HCT116 (cell line): ENCODE measurements around the gene ZNF254. TPM values are rescaled to one million over a fixed set of nuclear protein-coding genes. Genes with fewer than 3 reads are reported as not detected.
"Not testable (repeated sequence)": the region's sequence is repeated elsewhere in the genome, so short reads cannot be mapped to it uniquely, and the experiment has no call there.

Source experiments
- ATAC-seq: fragments of 200-7000 bp; cut with Tn5 transposase; 2 replicates; pipeline ENCODE4 v1.9.1; 2020; ENCODE audit warnings: mild to moderate bottlenecking, moderate library complexity
- BruUV-seq: library from RNA; stranded (reverse); fragments of 400-500 nt; replicated peaks from 2 replicates; lab custom pipeline; 2021; lab: Mats Ljungman, UMichigan
- CTCF ChIA-PET: fragments of 300-600 bp; sonication (Branson Sonifier 250); formaldehyde crosslinking; loops from one replicate; lab custom pipeline; 2021; ENCODE audit warnings: antibody characterized with exemption; lab: Charles Lee
- POLR2A ChIA-PET: fragments of 300-600, 350-600 bp; sonication (Branson Sonifier 250); formaldehyde crosslinking; loops from one replicate; lab custom pipeline; 2021; ENCODE audit warnings: antibody characterized with exemption; lab: Charles Lee
- RAD21 ChIA-PET, 2 experiments: fragments of 300-600 bp; sonication (Branson Sonifier 250); formaldehyde crosslinking; loops; one replicate each; lab custom pipeline; 2023; ENCODE audit warnings: low total read pairs in 2 of 2; ENCODE audit not compliant: uncharacterized antibody in 2 of 2, unreplicated experiment in 2 of 2, low non-redundant PET in 1 of 2; lab: Charles Lee
- DNase-seq: peaks from one replicate; pipeline ENCODE4 v3.0.0-alpha.2; 2010; ENCODE audit warnings: low read depth, low spot score
- H2AFZ ChIP-seq: fragments of 200-600 bp; shearing (Covaris generic), sonication (generic); 2 replicates; pipeline ENCODE4 v1.6.1; 2017; ENCODE audit warnings: low read depth, mixed run types, mixed read lengths, antibody characterized with exemption, low read length; ENCODE audit not compliant: poor library complexity, severe bottlenecking
- H3K27ac ChIP-seq: 2 replicates; pipeline ENCODE4 v1.5.1; 2012; ENCODE audit warnings: low read depth, low read length
- H3K27me3 ChIP-seq: fragments of 200-600 bp; sonication (generic); 2 replicates; pipeline ENCODE4 v1.6.1; 2016; ENCODE audit warnings: mixed run types, low read length, mixed read lengths; ENCODE audit not compliant: insufficient read depth
- H3K36me3 ChIP-seq, 2 experiments: fragments of 200-500 bp in 1 of 2; fragments of 200-600 bp in 1 of 2; sonication (Bioruptor generic) in 1 of 2; sonication (generic) in 1 of 2; 2 replicates each; pipeline versions ENCODE4 v1.5.1 to v1.6.1; 2014 to 2016; ENCODE audit warnings: low read length in 2 of 2, inconsistent platforms in 1 of 2, mixed read lengths in 1 of 2, mixed run types in 1 of 2; ENCODE audit not compliant: insufficient read depth in 2 of 2, control insufficient read depth in 1 of 2
- H3K4me1 ChIP-seq, 2 experiments: fragments of 200-600 bp in 1 of 2; sonication (generic) in 1 of 2; 2 replicates each; pipeline versions ENCODE4 v1.5.1 to v1.6.1; 2012 to 2017; ENCODE audit warnings: low read length in 2 of 2, inconsistent platforms in 1 of 2, mild to moderate bottlenecking in 1 of 2, mixed read lengths in 1 of 2, mixed run types in 1 of 2, moderate library complexity in 1 of 2; ENCODE audit not compliant: insufficient read depth in 2 of 2, control insufficient read depth in 1 of 2
- H3K4me2 ChIP-seq: fragments of 200-600 bp; sonication (generic); 2 replicates; pipeline ENCODE4 v1.6.1; 2017; ENCODE audit warnings: mixed run types, low read length, mixed read lengths
- H3K4me3 ChIP-seq, 2 experiments: fragments of 200-600 bp in 1 of 2; sonication (generic) in 1 of 2; replicated peaks in 1 of 2; 2 replicates each; pipeline ENCODE4 v1.5.1; 2011 to 2016; ENCODE audit warnings: low read length in 2 of 2, control low read depth in 1 of 2, low read depth in 1 of 2, mild to moderate bottlenecking in 1 of 2, mixed read lengths in 1 of 2, mixed run types in 1 of 2
- H3K79me2 ChIP-seq: fragments of 200-600 bp; sonication (generic); 2 replicates; pipeline ENCODE4 v1.6.1; 2017; ENCODE audit warnings: mild to moderate bottlenecking, mixed run types, low read length, moderate library complexity, mixed read lengths; ENCODE audit not compliant: insufficient read depth
- H3K9ac ChIP-seq: fragments of 200-600 bp; sonication (generic); 2 replicates; pipeline ENCODE4 v1.6.1; 2016; ENCODE audit warnings: low read length, mixed read lengths
- H3K9me2 ChIP-seq: fragments of 200-600 bp; sonication (generic), shearing (Covaris generic); 2 replicates; pipeline ENCODE4 v1.6.1; 2017; ENCODE audit warnings: mixed run types, mild to moderate bottlenecking, moderate library complexity; ENCODE audit not compliant: insufficient read depth
- H3K9me3 ChIP-seq, 2 experiments: fragments of 200-500 bp in 1 of 2; fragments of 200-600 bp in 1 of 2; sonication (Bioruptor generic) in 1 of 2; sonication (generic) in 1 of 2; 2 replicates each; pipeline ENCODE4 v1.6.1; 2014 to 2017; ENCODE audit warnings: low read length in 2 of 2, mixed read lengths in 2 of 2, inconsistent platforms in 1 of 2, low read depth in 1 of 2, mild to moderate bottlenecking in 1 of 2, mixed run types in 1 of 2, moderate library complexity in 1 of 2; ENCODE audit not compliant: control insufficient read depth in 1 of 2, insufficient read depth in 1 of 2
- H4K20me1 ChIP-seq: fragments of 200-600 bp; sonication (generic), shearing (Covaris generic); 2 replicates; pipeline ENCODE4 v1.6.1; 2017; ENCODE audit warnings: mixed run types, mild to moderate bottlenecking, moderate library complexity; ENCODE audit not compliant: insufficient read depth
- ELF1 ChIP-seq: IDR thresholded peaks from 2 replicates; pipeline ENCODE4 v1.6.1; 2012; ENCODE audit warnings: low read depth, borderline replicate concordance
- FOSL1 ChIP-seq: IDR thresholded peaks from 2 replicates; pipeline ENCODE4 v1.6.1; 2012; ENCODE audit warnings: low read depth
- JUND ChIP-seq: IDR thresholded peaks from 2 replicates; pipeline ENCODE4 v1.6.1; 2012
- RAD21 ChIP-seq: IDR thresholded peaks from 2 replicates; pipeline ENCODE4 v1.6.1; 2012; ENCODE audit warnings: low read depth, mild to moderate bottlenecking
- intact Hi-C: fragments of 100-400 bp; cut with micrococcal nuclease; formaldehyde crosslinking; loops from 2 replicates; pipeline ENCODE4 v1.10.0; 2022
- total RNA-seq: library from RNA; stranded (reverse); gene quantifications from one replicate; pipeline ENCODE4 v1.2.1, GENCODE V29; 2021; ENCODE audit not compliant: unreplicated experiment
- TF ChIP-seq, protein P1 (sequence below): IDR thresholded peaks from 2 replicates; pipeline ENCODE4 v1.6.1; 2012

The ZNF254 gene
- total RNA-seq, 1 experiment from 2014 or later: 2.5 TPM

DNA sequence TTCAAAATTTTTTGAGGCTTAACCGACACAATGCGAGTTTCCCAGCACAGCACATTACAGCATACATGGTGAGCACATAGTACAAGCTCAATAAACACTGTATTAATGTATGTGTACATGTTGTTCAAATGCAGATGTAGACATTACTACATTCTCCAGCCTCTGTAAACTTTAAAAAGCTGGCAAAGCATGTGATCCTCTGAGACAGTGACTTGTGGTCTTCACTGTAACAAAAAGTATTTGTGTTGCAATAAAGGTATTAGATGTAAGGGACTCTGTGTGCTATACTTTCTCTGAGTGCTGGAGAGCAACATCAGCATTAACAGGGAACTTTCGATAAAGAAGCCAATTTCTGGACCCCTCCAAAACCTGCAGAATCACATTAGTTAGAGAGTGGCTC lies 46.4 kb upstream of the ZNF254 start:
- Histone ChIP-seq H3K79me2 (peaks cover 19% of the 10 kb centered on the region), H3K27ac (no peak overlapping the region), H4K20me1 (no peaks in the 10 kb centered on the region), H3K4me3 (no peak overlapping the region), H3K9me3 (0 out of 4 replicates have a peak, but pooled peaks cover 0 to 3% of the 10 kb centered on the region in 2 experiments), H3K9me2 (no peaks in the 10 kb centered on the region), H2AFZ (no peak overlapping the region), H3K4me2 (no peak overlapping the region), H3K4me1 (no peaks in the 10 kb centered on the region), H3K9ac (no peak overlapping the region), H3K36me3 (no peaks in the 10 kb centered on the region; a peak in 1 of 4 replicates), H3K27me3 (no peaks in the 10 kb centered on the region)
- ATAC-seq (no peak), DNase-seq (no peak)
- CTCF ChIA-PET: no interaction called here
- RAD21 ChIA-PET: no interaction called here
- no TSS peak for BruUV-seq
- TF ChIP-seq JUND: no peak
- POLR2A ChIA-PET: no interaction called here
- intact Hi-C loops: no loop called here

DNA sequence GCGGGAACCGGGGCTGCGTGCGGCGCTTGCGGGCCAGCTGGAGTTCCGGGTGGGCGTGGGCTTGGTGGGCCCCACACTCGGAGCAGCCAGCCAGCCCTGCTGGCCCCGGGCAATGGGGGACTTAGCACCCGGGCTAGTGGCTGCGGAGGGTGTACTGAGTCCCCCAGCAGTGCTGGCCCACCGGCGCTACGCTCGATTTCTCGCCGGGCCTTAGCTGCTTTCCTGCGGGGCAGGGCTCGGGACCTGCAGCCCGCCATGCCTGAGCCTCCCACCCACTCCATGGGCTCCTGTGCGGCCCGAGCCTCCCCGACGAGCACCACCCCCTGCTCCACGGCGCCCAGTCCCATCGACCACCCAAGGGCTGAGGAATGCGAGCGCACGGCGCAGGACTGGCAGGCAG lies 45.7 kb upstream of the ZNF254 start:
- RAD21 ChIA-PET, H3K36me3 ChIP-seq, intact Hi-C loops, BruUV-seq, DNase-seq, CTCF ChIA-PET, POLR2A ChIA-PET, H3K27ac ChIP-seq, H3K4me1 ChIP-seq, ATAC-seq, H3K27me3 ChIP-seq, H3K9me2 ChIP-seq, H3K4me2 ChIP-seq, H3K9ac ChIP-seq, H3K9me3 ChIP-seq, H4K20me1 ChIP-seq, H3K4me3 ChIP-seq, H2AFZ ChIP-seq: not testable (repeated sequence)
- H3K79me2 ChIP-seq: peaks cover 19% of the 10 kb centered on the region

DNA sequence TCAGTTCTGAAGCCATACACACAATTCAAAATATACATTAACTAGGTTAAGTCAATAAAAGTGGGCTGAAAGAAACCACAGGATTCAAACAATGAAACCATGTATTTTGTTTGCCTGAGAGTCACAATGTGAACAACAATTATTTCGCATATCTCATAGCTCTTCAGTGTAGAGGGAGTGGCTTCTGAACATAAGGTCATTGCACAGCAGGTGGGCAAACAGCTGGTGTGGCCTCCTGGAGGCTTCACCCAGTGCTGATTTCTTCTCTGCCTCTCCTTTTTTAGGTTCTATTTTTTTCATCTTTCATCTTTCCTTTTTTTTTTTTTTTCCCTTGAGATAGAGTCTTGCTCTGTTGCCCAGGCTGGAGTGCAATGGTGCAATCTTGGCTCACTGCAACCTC lies 40.4 kb upstream of the ZNF254 start:
- no peak for ATAC-seq
- no peak overlapping the region for H3K27ac ChIP-seq
- no peak for TF ChIP-seq ELF1
- TF ChIP-seq, protein P1, sequence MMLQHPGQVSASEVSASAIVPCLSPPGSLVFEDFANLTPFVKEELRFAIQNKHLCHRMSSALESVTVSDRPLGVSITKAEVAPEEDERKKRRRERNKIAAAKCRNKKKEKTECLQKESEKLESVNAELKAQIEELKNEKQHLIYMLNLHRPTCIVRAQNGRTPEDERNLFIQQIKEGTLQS: no peak
- no peak for TF ChIP-seq FOSL1
- TF ChIP-seq RAD21: no peak

More for the DNA sequence above, 40.4 kb upstream of the ZNF254 start:
- no peak overlapping the region for H3K4me3 ChIP-seq
- H3K27me3 ChIP-seq: no peaks in the 10 kb centered on the region
- H3K79me2 ChIP-seq: no peaks in the 10 kb centered on the region
- no peak overlapping the region for H3K9ac ChIP-seq
- H3K4me2 ChIP-seq: no peak overlapping the region
- no TSS peak for BruUV-seq
- H4K20me1 ChIP-seq: no peaks in the 10 kb centered on the region
- intact Hi-C loops: no loop called here
- POLR2A ChIA-PET: no interaction called here
- RAD21 ChIA-PET: no interaction called here
- H3K4me1 ChIP-seq: no peaks in the 10 kb centered on the region
- peaks cover 4% of the 10 kb centered on the region in 2 experiments; a peak in 2 of 4 replicates for H3K36me3 ChIP-seq
- no peaks in the 10 kb centered on the region for H3K9me2 ChIP-seq
- H3K9me3 ChIP-seq: 0 out of 4 replicates have a peak, but pooled peaks cover 0 to 3% of the 10 kb centered on the region in 2 experiments
- DNase-seq: no peak
- CTCF ChIA-PET: no interaction called here
- no peak overlapping the region for H2AFZ ChIP-seq
